ENCODE results near the gene CGA.

DNA sequence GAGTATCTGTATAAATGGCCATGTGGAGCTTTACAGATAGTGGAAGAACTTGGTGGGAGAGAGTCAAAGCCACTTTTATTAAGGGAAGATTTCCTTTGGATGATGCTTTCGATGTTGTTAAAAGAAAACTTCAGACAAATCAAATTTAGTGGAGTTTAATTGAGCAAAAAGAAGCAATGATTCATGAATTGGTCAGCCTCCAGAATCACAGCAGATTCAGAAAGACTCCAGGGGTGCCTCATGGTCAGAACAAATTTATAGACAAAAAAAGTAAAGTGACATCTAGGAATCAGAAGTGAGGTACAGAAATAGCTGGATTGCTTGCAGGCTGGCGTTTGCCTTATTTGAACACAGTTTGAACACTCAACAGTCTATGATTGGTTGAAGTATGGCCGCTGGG, 5.3 kb upstream of the CGA start:
- TF ChIP-seq, protein P1, sequence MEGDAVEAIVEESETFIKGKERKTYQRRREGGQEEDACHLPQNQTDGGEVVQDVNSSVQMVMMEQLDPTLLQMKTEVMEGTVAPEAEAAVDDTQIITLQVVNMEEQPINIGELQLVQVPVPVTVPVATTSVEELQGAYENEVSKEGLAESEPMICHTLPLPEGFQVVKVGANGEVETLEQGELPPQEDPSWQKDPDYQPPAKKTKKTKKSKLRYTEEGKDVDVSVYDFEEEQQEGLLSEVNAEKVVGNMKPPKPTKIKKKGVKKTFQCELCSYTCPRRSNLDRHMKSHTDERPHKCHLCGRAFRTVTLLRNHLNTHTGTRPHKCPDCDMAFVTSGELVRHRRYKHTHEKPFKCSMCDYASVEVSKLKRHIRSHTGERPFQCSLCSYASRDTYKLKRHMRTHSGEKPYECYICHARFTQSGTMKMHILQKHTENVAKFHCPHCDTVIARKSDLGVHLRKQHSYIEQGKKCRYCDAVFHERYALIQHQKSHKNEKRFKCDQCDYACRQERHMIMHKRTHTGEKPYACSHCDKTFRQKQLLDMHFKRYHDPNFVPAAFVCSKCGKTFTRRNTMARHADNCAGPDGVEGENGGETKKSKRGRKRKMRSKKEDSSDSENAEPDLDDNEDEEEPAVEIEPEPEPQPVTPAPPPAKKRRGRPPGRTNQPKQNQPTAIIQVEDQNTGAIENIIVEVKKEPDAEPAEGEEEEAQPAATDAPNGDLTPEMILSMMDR (IDR thresholded peaks at IDR 0.05): no peak
- TF ChIP-seq POLR2A (IDR thresholded peaks at IDR 0.05): no peak

Data from right lobe of liver (tissue), 4 donors.